H1 (cell line): ENCODE data around the gene NXPH4. TPM values are rescaled to one million over a fixed set of nuclear protein-coding genes. Genes with fewer than 3 reads are reported as not detected.
A peak's percentile ranks its signal among the peaks of the same experiment; 100 is the strongest.

Experiments
- CTCF ChIA-PET: fragments of 300-600 bp; sonication (Branson Sonifier 250); formaldehyde crosslinking; loops from one replicate; lab custom pipeline; 2021; ENCODE audit not compliant: partially characterized antibody; lab: Charles Lee
- POLR2A ChIA-PET: fragments of 300-600 bp; sonication (Branson Sonifier 250); formaldehyde crosslinking; loops from one replicate; lab custom pipeline; 2021; ENCODE audit warnings: inconsistent platforms; ENCODE audit not compliant: partially characterized antibody; lab: Charles Lee
- DNase-seq, 2 experiments: peaks; one replicate each; pipeline versions ENCODE4 v3.0.0 to v3.0.0-alpha.2; 2010 to 2022; ENCODE audit warnings: low spot score in 2 of 2, low read depth in 1 of 2, mixed read lengths in 1 of 2
- FAIRE-seq: peaks from 2 replicates; lab custom pipeline; 2011; peaks lifted over from hg19 to GRCh38; lab: Jason Lieb, UNC
- H2AFZ ChIP-seq: 2 replicates; pipeline ENCODE4 v1.8.1; 2012; ENCODE audit warnings: low read length, inconsistent platforms
- H2AK5ac ChIP-seq: 2 replicates; pipeline ENCODE4 v1.6.1; 2013; ENCODE audit warnings: low read depth, low read length
- H2BK120ac ChIP-seq: replicated peaks from 2 replicates; pipeline ENCODE3; 2013; ENCODE audit warnings: low read depth, low read length, inconsistent platforms
- H2BK12ac ChIP-seq: 2 replicates; pipeline ENCODE4 v1.6.1; 2013; ENCODE audit warnings: low read depth, low read length
- H2BK15ac ChIP-seq: 2 replicates; pipeline ENCODE4 v1.6.1; 2013; ENCODE audit warnings: low read length
- H2BK20ac ChIP-seq: 2 replicates; pipeline ENCODE4 v1.6.1; 2013; ENCODE audit warnings: low read length
- H2BK5ac ChIP-seq: 2 replicates; pipeline ENCODE4 v1.6.1; 2013; ENCODE audit warnings: low read depth, low read length
- H3K14ac ChIP-seq: 2 replicates; pipeline ENCODE4 v1.6.1; 2013; ENCODE audit warnings: inconsistent platforms; ENCODE audit not compliant: insufficient read length
- H3K18ac ChIP-seq: 2 replicates; pipeline ENCODE4 v1.6.1; 2013; ENCODE audit warnings: low read length; ENCODE audit errors: extremely low read depth
- H3K23ac ChIP-seq: 2 replicates; pipeline ENCODE4 v1.6.1; 2013; ENCODE audit warnings: inconsistent platforms; ENCODE audit not compliant: insufficient read length
- H3K23me2 ChIP-seq: 2 replicates; pipeline ENCODE4 v1.6.1; 2013; ENCODE audit warnings: low read depth, low read length
- H3K27ac ChIP-seq: 2 replicates; pipeline ENCODE4 v1.6.1; 2011; ENCODE audit warnings: low read depth, low read length, inconsistent platforms
- H3K27me3 ChIP-seq, 4 experiments: replicated peaks in 1 of 4; 1 replicate in 1 of 4; 2 replicates in 3 of 4; pipeline versions ENCODE4 v1.6.1 to v1.8.1; 2011 to 2013; ENCODE audit warnings: low read length in 3 of 4, mild to moderate bottlenecking in 3 of 4, inconsistent platforms in 2 of 4, mixed read lengths in 2 of 4, moderate library complexity in 1 of 4; ENCODE audit not compliant: control insufficient read depth in 3 of 4, insufficient read depth in 3 of 4; ENCODE audit errors: extremely low read depth in 1 of 4
- H3K36me3 ChIP-seq, 4 experiments: 2 replicates each; pipeline versions ENCODE4 v1.6.1 to v1.8.1; 2011 to 2013; ENCODE audit warnings: mild to moderate bottlenecking in 4 of 4, low read length in 3 of 4, moderate library complexity in 2 of 4, control low read depth in 1 of 4, inconsistent platforms in 1 of 4; ENCODE audit not compliant: insufficient read depth in 4 of 4, control insufficient read depth in 2 of 4
- H3K4ac ChIP-seq: replicated peaks from 2 replicates; pipeline ENCODE3; 2013; ENCODE audit warnings: low read length, low read depth, mixed read lengths, inconsistent platforms; ENCODE audit not compliant: insufficient read length
- H3K4me1 ChIP-seq, 4 experiments: replicated peaks in 1 of 4; 1 replicate in 1 of 4; 2 replicates in 3 of 4; pipeline versions ENCODE4 v1.6.1 to v1.8.1; 2011 to 2013; ENCODE audit warnings: low read length in 3 of 4, inconsistent platforms in 2 of 4, mixed read lengths in 1 of 4; ENCODE audit not compliant: insufficient read depth in 4 of 4, control insufficient read depth in 3 of 4
- H3K4me2 ChIP-seq, 2 experiments: 2 replicates each; pipeline versions ENCODE4 v1.6.1 to v1.8.1; 2011 to 2013; ENCODE audit warnings: low read depth in 2 of 2, low read length in 2 of 2, control low read depth in 1 of 2, inconsistent platforms in 1 of 2, mild to moderate bottlenecking in 1 of 2; ENCODE audit not compliant: insufficient read depth in 1 of 2
- H3K4me3 ChIP-seq, 4 experiments: fragments of 200-600, 300-600 bp in 1 of 4; sonication (generic), shearing (Covaris generic), sonication (Bioruptor Twin) in 1 of 4; 2 replicates each; pipeline versions ENCODE4 v1.5.1 to v1.8.1; 2011 to 2016; ENCODE audit warnings: low read length in 4 of 4, low read depth in 3 of 4, control low read depth in 2 of 4, inconsistent platforms in 2 of 4, mild to moderate bottlenecking in 2 of 4, mixed read lengths in 1 of 4, moderate library complexity in 1 of 4; ENCODE audit not compliant: insufficient read depth in 2 of 4; ENCODE audit errors: extremely low read depth in 1 of 4
- H3K56ac ChIP-seq: replicated peaks from 2 replicates; pipeline ENCODE3; 2013; ENCODE audit warnings: low read depth, mild to moderate bottlenecking, mixed read lengths, low read length, inconsistent platforms; ENCODE audit not compliant: insufficient read length
- H3K79me1 ChIP-seq: 2 replicates; pipeline ENCODE4 v1.6.1; 2013; ENCODE audit warnings: low read depth, low read length, control low read depth
- H3K79me2 ChIP-seq, 2 experiments: 2 replicates each; pipeline versions ENCODE4 v1.6.1 to v1.8.1; 2012 to 2013; ENCODE audit warnings: low read length in 2 of 2, mild to moderate bottlenecking in 2 of 2, inconsistent platforms in 1 of 2; ENCODE audit not compliant: insufficient read depth in 2 of 2, control insufficient read depth in 1 of 2
- H3K9ac ChIP-seq, 4 experiments: replicated peaks in 1 of 4; 1 replicate in 1 of 4; 2 replicates in 3 of 4; pipeline versions ENCODE4 v1.6.1 to v1.8.1; 2011 to 2013; ENCODE audit warnings: low read depth in 3 of 4, low read length in 3 of 4, control low read depth in 2 of 4, mild to moderate bottlenecking in 2 of 4, moderate library complexity in 2 of 4, inconsistent platforms in 1 of 4; ENCODE audit errors: extremely low read depth in 1 of 4
- H3K9me3 ChIP-seq, 2 experiments: 2 replicates each; pipeline versions ENCODE4 v1.6.1 to v1.8.1; 2012 to 2013; ENCODE audit warnings: mild to moderate bottlenecking in 2 of 2, moderate library complexity in 2 of 2, control low read depth in 1 of 2, inconsistent platforms in 1 of 2, low read depth in 1 of 2, low read length in 1 of 2, mixed read lengths in 1 of 2; ENCODE audit not compliant: insufficient read depth in 2 of 2
- H4K20me1 ChIP-seq, 2 experiments: replicated peaks in 1 of 2; 2 replicates each; pipeline versions ENCODE3 to v1.8.1; 2011 to 2013; ENCODE audit warnings: inconsistent platforms in 2 of 2, low read length in 2 of 2, mild to moderate bottlenecking in 1 of 2; ENCODE audit not compliant: insufficient read depth in 2 of 2, control insufficient read depth in 1 of 2
- H4K5ac ChIP-seq: 2 replicates; pipeline ENCODE4 v1.6.1; 2013; ENCODE audit warnings: low read length, low read depth, mixed read lengths, inconsistent platforms; ENCODE audit not compliant: insufficient read length
- H4K8ac ChIP-seq: 2 replicates; pipeline ENCODE4 v1.8.0; 2013; ENCODE audit warnings: mild to moderate bottlenecking, moderate library complexity, low read length, inconsistent platforms; ENCODE audit not compliant: insufficient read depth; ENCODE audit errors: extremely low read depth
- H4K91ac ChIP-seq: replicated peaks from 2 replicates; pipeline ENCODE3; 2013; ENCODE audit warnings: low read length, mixed read lengths, inconsistent platforms; ENCODE audit not compliant: insufficient read length
- ASH2L ChIP-seq: fragments of 200-600, 300-600 bp; sonication (generic); IDR thresholded peaks from one replicate; pipeline ENCODE4 v1.7.1; 2017; ENCODE audit warnings: low read length
- BRCA1 ChIP-seq: IDR thresholded peaks from 2 replicates; pipeline ENCODE4 v1.6.1; 2012; ENCODE audit warnings: low read depth, low read length, improper control_type of control experiment
- CBX5 ChIP-seq: fragments of 300-800, 300-1000 bp; sonication (generic); IDR thresholded peaks from 2 replicates; pipeline ENCODE4 v1.7.1; 2016; ENCODE audit warnings: antibody characterized with exemption, low read length, low read depth
- CREB1 ChIP-seq: IDR thresholded peaks from 2 replicates; pipeline ENCODE4 v1.6.1; 2012; ENCODE audit warnings: inconsistent platforms
- JUN ChIP-seq: IDR thresholded peaks from 2 replicates; pipeline ENCODE4 v1.6.1; 2011; ENCODE audit warnings: low read depth, mild to moderate bottlenecking, improper control_type of control experiment, low read length
- KDM4A ChIP-seq: IDR thresholded peaks from one replicate; pipeline ENCODE4 v1.7.1; 2012; ENCODE audit warnings: low read depth, mild to moderate bottlenecking, moderate library complexity, low read length, inconsistent platforms; ENCODE audit not compliant: severe bottlenecking
- KDM5A ChIP-seq: fragments of 200-600 bp; IDR thresholded peaks from 2 replicates; pipeline ENCODE4 v1.7.1; 2012; ENCODE audit warnings: mild to moderate bottlenecking, low read length, inconsistent platforms, mixed read lengths
- NANOG ChIP-seq: IDR thresholded peaks from 2 replicates; pipeline ENCODE4 v1.6.1; 2011; ENCODE audit warnings: low read length, low read depth, mild to moderate bottlenecking, inconsistent platforms; ENCODE audit not compliant: insufficient read depth, poor library complexity, severe bottlenecking
- POLR2A ChIP-seq, 2 experiments: IDR thresholded peaks; 1 replicate in 1 of 2; 2 replicates in 1 of 2; pipeline ENCODE4 v1.6.1; 2011; ENCODE audit warnings: low read depth in 2 of 2, low read length in 2 of 2, mild to moderate bottlenecking in 2 of 2; ENCODE audit errors: control extremely low read depth in 1 of 2
- SIRT6 ChIP-seq: IDR thresholded peaks from one replicate; pipeline ENCODE4 v1.7.1; 2012; ENCODE audit warnings: low read length, inconsistent platforms
- SRF ChIP-seq: IDR thresholded peaks from 2 replicates; pipeline ENCODE4 v1.6.1; 2011; ENCODE audit warnings: mild to moderate bottlenecking, low read depth, low read length, moderate library complexity
- YY1 ChIP-seq: IDR thresholded peaks from 2 replicates; pipeline ENCODE4 v1.6.1; 2011; ENCODE audit warnings: low read depth, mild to moderate bottlenecking, low read length
- WGBS, 2 experiments: shearing (Covaris generic) in 1 of 2; methylation state at CpG; one replicate each; pipeline versions ENCODE4 v1.1.6 to v1.1.7; 2013 to 2015; ENCODE audit warnings: low lambda C conversion rate in 2 of 2, mixed read lengths in 2 of 2, inconsistent platforms in 1 of 2, low coverage in 1 of 2, missing lambda C conversion rate in 1 of 2; ENCODE audit not compliant: insufficient replicate concordance in 2 of 2, insufficient coverage in 1 of 2, insufficient read length in 1 of 2; ENCODE audit errors: extremely low coverage in 1 of 2, missing lambda C conversion rate in 1 of 2; 5-methylcytosine and 5-hydroxymethylcytosine counted together
- polyA plus RNA-seq, 7 experiments: library from polyadenylated mRNA; depleted of rRNA in 3 of 7; stranded (reverse) in 5 of 7; unstranded in 2 of 7; fragments of >200 nt in 5 of 7; fragments of 200-250 nt in 2 of 7; gene quantifications; 1 replicate in 5 of 7; 2 replicates in 1 of 7; 4 replicates in 1 of 7; pipeline versions ENCODE4 v1.2.1 to v1.2.3, GENCODE V29; 2011 to 2013; ENCODE audit warnings: missing spikeins in 2 of 7, mixed read lengths in 2 of 7
- total RNA-seq: library from RNA; stranded (reverse); fragmentation: NEBNext Ultra II Directional; extraction: Animal tissue kit (Norgen Biotek cat#: 25700); gene quantifications from 2 replicates; pipeline ENCODE4 v1.2.1, GENCODE V29; 2021
- TF ChIP-seq, protein P1 (sequence below): IDR thresholded peaks from 2 replicates; pipeline ENCODE4 v1.6.1; 2012; ENCODE audit warnings: inconsistent platforms

The NXPH4 gene
- total and polyA plus RNA-seq, 2 of the 8 experiments (the other 6 are each of a cell fraction or from before 2014, with no cell fraction given): 0.92 to 1.7 TPM

DNA sequence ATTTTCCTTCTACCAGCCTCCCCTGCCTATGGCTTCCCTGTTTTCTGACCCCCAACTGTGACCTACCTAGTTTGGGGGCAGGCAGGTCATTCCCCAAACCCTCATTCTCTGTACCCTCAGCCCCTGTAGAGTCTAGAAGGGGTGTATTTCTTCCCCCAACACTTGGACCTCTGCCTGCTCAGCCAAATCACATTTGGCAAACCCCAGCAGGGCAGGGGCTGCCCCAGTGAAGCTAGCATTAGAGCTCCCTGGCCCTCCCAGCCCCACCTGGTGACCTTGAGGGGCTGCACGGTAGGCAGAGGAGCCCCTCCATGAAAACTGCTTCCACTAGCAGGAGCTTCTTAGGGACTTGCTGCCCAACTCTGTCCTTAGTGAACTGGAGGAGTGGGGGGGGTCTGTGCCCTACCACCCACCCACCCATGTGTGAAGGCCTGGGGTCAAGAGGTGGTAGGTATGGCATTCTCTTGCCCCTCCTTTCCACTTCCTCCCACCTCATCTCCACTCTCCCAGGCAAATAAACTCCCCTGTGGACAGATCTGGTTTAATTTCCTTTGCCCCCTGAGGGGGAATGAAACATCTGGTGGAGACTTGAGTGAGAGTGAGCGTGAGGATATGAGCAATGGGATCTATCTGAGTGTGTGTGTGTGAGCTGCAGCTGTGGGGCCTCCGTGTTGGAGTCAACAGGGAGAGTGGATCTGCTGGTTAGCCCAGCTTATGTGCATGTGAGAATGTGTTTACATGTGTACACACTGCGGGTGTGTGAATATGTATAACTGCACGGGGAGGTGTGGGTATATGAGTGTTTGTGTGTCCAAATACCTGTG is 1.6 kb downstream of the NXPH4 start:
- peak in 1 of 2 experiments; percentile 49 for DNase-seq
- WGBS, 2 experiments: 54% methylated on average over 5 of the region's 5 CpGs; no CpG with 5 or more reads in 1 of the 2 experiments
- H3K4ac ChIP-seq: no peak overlapping the region
- H3K18ac ChIP-seq: no peak overlapping the region
- H3K14ac ChIP-seq: no peak overlapping the region
- H2BK5ac ChIP-seq: no peak overlapping the region; the same call in 1 of the 2 replicates
- no peak overlapping the region for H2AFZ ChIP-seq
- no peaks in the 10 kb centered on the region for H3K79me1 ChIP-seq
- H3K36me3 ChIP-seq: no peaks in the 10 kb centered on the region
- peaks cover 13 to 38% of the 10 kb centered on the region in 2 experiments for H4K20me1 ChIP-seq
- H2BK120ac ChIP-seq: peak overlapping the region; percentile 19
- H2BK12ac ChIP-seq: 0 out of 2 replicates have a peak overlapping the region, but pooled peaks have one; percentile 84
- ChIA-PET CTCF (interaction anchor here (0.9 to 10.1 kb wide), 3 partner anchors 21 to 45 kb away, joined by 3 to 726 read pairs (median 3); partner anchors contain the start of genes SHMT2 and STAC3), POLR2A (interaction anchor here (0.9 to 8.8 kb wide), 5 partner anchors 17 to 269 kb away, joined by 3 to 686 read pairs (median 4); partner anchors contain the start of genes INHBE, MARS1 and SHMT2)
- H4K5ac ChIP-seq: no peak overlapping the region
- H3K27ac ChIP-seq: no peak overlapping the region
- no peak overlapping the region for H3K56ac ChIP-seq
- H4K8ac ChIP-seq: no peak overlapping the region
- H2BK15ac ChIP-seq: peak overlapping the region; percentile 98; the same call in 1 of the 2 replicates
- no peak overlapping the region for H3K23ac ChIP-seq
- no peak overlapping the region for H3K9ac ChIP-seq
- no peak overlapping the region for H2BK20ac ChIP-seq
- peaks cover 9 to 62% (median 45%) of the 10 kb centered on the region in 4 experiments for H3K4me1 ChIP-seq
- H4K91ac ChIP-seq: peak overlapping the region; percentile 45
- H3K4me2 ChIP-seq: peak overlapping the region in 1 of 2 experiments; percentile 91; a peak in 1 of 4 replicates
- H3K27me3 ChIP-seq: peaks cover 78 to 94% (median 92%) of the 10 kb centered on the region in 4 experiments
- H3K4me3 ChIP-seq: no peak overlapping the region
- no peak for FAIRE-seq
- peaks cover 7% of the 10 kb centered on the region; the same call in 1 of the 2 replicates for H3K23me2 ChIP-seq
- H3K79me2 ChIP-seq: no peaks in the 10 kb centered on the region
- peak overlapping the region; percentile 82 for H2AK5ac ChIP-seq
- no peaks in the 10 kb centered on the region for H3K9me3 ChIP-seq
- TF ChIP-seq JUN (no peak), SRF (no peak), KDM5A (no peak), CBX5 (no peak), CREB1 (no peak), ASH2L (no peak), BRCA1 (no peak), YY1 (no peak), KDM4A (no peak), SIRT6 (no peak), POLR2A (IDR thresholded peaks at IDR 0.05; ENCODE audit: control extremely low read depth in 1 of 2, low read depth in 2 of 2, low read length in 2 of 2) (no peak), NANOG (no peak)
- TF ChIP-seq, protein P1, sequence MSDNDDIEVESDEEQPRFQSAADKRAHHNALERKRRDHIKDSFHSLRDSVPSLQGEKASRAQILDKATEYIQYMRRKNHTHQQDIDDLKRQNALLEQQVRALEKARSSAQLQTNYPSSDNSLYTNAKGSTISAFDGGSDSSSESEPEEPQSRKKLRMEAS: no peak
